ENCODE measurements around the gene MADD. TPM values are rescaled to one million over a fixed set of nuclear protein-coding genes. Genes with fewer than 3 reads are reported as not detected.

MADD gene
- polyA plus RNA-seq, 1 donor from 2014 or later: 66.9 TPM

DNA sequence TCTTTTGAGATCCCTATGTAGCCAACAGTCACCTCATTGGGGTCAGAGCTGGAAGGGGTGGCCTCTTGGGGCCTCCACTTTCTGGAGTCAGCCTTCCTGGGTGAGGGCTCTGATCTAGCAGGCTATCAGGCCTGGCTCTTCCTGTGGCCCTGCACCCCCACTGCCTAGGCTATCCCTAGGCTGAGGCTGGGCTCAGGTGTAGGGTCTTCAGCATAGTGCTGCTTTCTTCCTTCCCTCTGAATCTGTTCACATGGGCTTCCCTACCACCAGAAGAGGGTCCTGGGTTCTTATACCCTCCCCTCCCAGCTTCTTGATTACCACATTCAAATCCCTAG is 108.9 kb downstream of the MADD start:
- Histone ChIP-seq H3K4me3 (ENCODE audit: low read length) (no peak overlapping the region), H3K36me3 (ENCODE audit: insufficient read depth, low read length) (no peaks in the 10 kb centered on the region), H3F3A (ENCODE audit: insufficient read depth, low read length, poor library complexity, severe bottlenecking) (no peaks in the 10 kb centered on the region), H3K27ac (ENCODE audit: low read length) (no peak overlapping the region), H3K79me2 (replicated peaks; ENCODE audit: insufficient read depth, low read length) (no peaks in the 10 kb centered on the region), H2AFZ (ENCODE audit: low read depth, low read length) (no peak overlapping the region), H4K20me1 (ENCODE audit: insufficient read depth) (no peaks in the 10 kb centered on the region), H3K9me3 (ENCODE audit: low read length) (no peaks in the 10 kb centered on the region), H3K9me2 (ENCODE audit: insufficient read depth, low read length) (no peaks in the 10 kb centered on the region), H3K4me2 (ENCODE audit: low read length) (no peak overlapping the region), H3K27me3 (ENCODE audit: insufficient read depth, low read depth, low read length) (no peaks in the 10 kb centered on the region), H3K9ac (ENCODE audit: low read length) (no peak overlapping the region)
- no peak for TF ChIP-seq REST (IDR thresholded peaks at IDR 0.05; ENCODE audit: borderline replicate concordance)
- no peak for TF ChIP-seq RAD21 (conservative IDR thresholded peaks at IDR 0.05)
- no peak for TF ChIP-seq TAF1 (IDR thresholded peaks at IDR 0.05; ENCODE audit: low read depth)
- no peak for TF ChIP-seq SMC3 (conservative IDR thresholded peaks at IDR 0.05; ENCODE audit: poor library complexity)

GRCh38 chr11:47379317-47379716 is 109.4 kb downstream of the MADD start:
- Histone ChIP-seq H3K27ac (ENCODE audit: low read length) (no peak overlapping the region), H3K4me3 (ENCODE audit: low read length) (no peak overlapping the region), H4K20me1 (ENCODE audit: insufficient read depth) (no peaks in the 10 kb centered on the region), H3K9me3 (ENCODE audit: low read length) (no peaks in the 10 kb centered on the region), H2AFZ (ENCODE audit: low read depth, low read length) (no peak overlapping the region), H3K36me3 (ENCODE audit: insufficient read depth, low read length) (no peaks in the 10 kb centered on the region), H3F3A (ENCODE audit: insufficient read depth, low read length, poor library complexity, severe bottlenecking) (no peaks in the 10 kb centered on the region), H3K9ac (ENCODE audit: low read length) (no peak overlapping the region), H3K4me2 (ENCODE audit: low read length) (no peak overlapping the region), H3K9me2 (ENCODE audit: insufficient read depth, low read length) (no peaks in the 10 kb centered on the region), H3K27me3 (ENCODE audit: insufficient read depth, low read depth, low read length) (no peaks in the 10 kb centered on the region), H3K79me2 (replicated peaks; ENCODE audit: insufficient read depth, low read length) (no peaks in the 10 kb centered on the region)
- TF ChIP-seq EP300 (conservative IDR thresholded peaks at IDR 0.05; ENCODE audit: poor library complexity, severe bottlenecking) (no peak), EZH2 (IDR thresholded peaks at IDR 0.05; ENCODE audit: borderline replicate concordance, insufficient read depth, low read length, poor library complexity, severe bottlenecking) (no peak), REST (IDR thresholded peaks at IDR 0.05; ENCODE audit: borderline replicate concordance) (no peak), SMC3 (conservative IDR thresholded peaks at IDR 0.05; ENCODE audit: poor library complexity) (no peak), POLR2AphosphoS5 (IDR thresholded peaks at IDR 0.05) (no peak), TAF1 (IDR thresholded peaks at IDR 0.05; ENCODE audit: low read depth) (no peak), RAD21 (conservative IDR thresholded peaks at IDR 0.05) (no peak), CTCF (IDR thresholded peaks at IDR 0.05; ENCODE audit: poor library complexity, severe bottlenecking) (no peak), MXI1 (conservative IDR thresholded peaks at IDR 0.05; ENCODE audit: poor library complexity, severe bottlenecking) (no peak)

Other genes starting within 250 kb of the MADD start
- gene ARFGAP2, start 93.3 kb upstream of the MADD start, polyA plus RNA-seq: 213 and 286 TPM in 2 replicates
- not detected in 2 replicates for gene PACSIN3, start 83.7 kb upstream of the MADD start, polyA plus RNA-seq
- gene DDB2, start 55.2 kb upstream of the MADD start, polyA plus RNA-seq: 9.8 and 13.0 TPM in 2 replicates
- 47.2 and 48.1 TPM in 2 replicates for gene ACP2, start 21.3 kb upstream of the MADD start, polyA plus RNA-seq
- 7.7 and 16.5 TPM in 2 replicates for gene NR1H3, start 12.1 kb upstream of the MADD start, polyA plus RNA-seq
- gene MYBPC3, start 82.6 kb downstream of the MADD start, polyA plus RNA-seq: not detected in 2 replicates
- gene SPI1, start 108.4 kb downstream of the MADD start, polyA plus RNA-seq: not detected in 2 replicates
- 41.6 and 48.0 TPM in 2 replicates for gene SLC39A13, start 138.5 kb downstream of the MADD start, polyA plus RNA-seq
- 157 and 172 TPM in 2 replicates for gene PSMC3, start 156.3 kb downstream of the MADD start, polyA plus RNA-seq
- gene RAPSN, start 179.0 kb downstream of the MADD start, polyA plus RNA-seq: not detected in 2 replicates